Activated CD8-positive, alpha-beta memory T cell treated with anti-CD3 and anti-CD28 coated beads, Interleukin-2, amount 50 U/mL, for 4 hours (primary cell): ENCODE measurements around the gene LMF1.

Source experiments
- DNase-seq: peaks from one replicate; pipeline ENCODE4 v3.0.0-alpha.2; 2020

The LMF1 gene

DNA sequence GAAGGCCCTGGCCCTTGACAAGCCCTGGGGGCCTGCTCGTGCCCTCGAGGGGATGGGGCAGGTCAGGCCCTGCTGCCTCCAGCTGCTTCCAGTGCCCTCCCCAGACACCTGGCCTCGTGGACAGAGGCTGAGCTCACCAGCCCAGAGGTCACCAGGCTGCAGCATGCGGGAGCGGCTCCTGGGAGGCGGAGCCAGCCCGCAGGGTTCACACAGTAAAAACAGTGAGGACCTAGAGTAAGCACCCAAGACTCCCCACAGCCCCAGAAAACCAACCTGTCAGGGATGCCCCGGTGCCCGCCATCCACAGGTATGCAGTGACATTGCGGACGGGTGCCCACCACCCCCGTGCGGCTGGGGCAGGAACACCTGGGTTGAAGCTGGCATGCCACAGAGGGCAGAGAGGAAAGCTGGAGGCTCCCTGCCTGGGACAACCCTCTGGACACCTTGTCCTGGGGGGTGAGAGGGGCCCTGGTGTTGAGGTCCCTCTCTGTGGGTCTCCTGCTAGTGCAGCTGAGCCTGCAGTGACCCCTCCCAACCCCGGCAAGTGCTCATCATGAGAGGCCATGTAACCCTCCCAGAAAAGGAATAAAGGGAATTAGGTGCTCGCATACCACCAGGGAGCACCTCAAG is 62.1 kb downstream of the LMF1 start:
- no peak for DNase-seq

DNA sequence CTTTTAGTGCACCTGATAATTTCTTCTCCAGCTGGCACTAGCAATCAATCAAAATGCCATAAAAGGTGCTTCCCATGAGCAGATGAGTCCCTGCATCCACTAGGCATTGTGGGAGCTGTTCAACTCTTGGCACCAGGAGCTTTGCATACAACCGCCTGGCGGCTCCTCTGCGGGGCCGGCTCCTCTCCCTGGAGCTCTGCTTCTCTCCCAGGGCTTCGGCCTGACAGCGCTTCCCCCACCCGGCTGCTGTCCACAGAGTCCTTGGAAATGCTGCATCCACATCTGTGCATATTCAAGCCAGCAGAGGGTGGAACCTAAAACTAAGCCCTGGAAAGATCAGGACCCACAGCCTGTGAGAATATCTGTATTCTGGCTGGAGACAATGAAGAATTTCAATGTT is 62.9 kb downstream of the LMF1 start:
- DNase-seq: no peak

DNA sequence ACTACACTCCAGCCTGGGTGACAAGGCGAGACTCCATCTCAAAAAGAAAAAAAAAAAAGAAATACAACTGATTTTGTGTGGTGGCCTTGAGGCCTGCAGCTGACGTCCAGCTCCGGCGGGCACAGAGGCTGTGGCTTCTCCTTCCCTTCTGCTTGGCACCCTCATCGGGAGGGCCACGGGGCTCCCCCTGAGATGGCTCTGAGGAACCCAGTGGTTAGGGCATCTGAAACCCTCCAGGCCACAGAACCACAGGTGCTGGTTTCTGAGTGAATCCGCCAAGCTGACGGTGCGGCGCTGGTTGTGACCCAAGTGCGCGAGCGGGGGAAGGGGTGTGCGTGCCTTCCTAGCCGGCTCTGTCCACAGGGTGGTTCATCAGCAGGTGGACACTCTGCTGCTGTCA is 63.4 kb downstream of the LMF1 start:
- DNase-seq: no peak

DNA sequence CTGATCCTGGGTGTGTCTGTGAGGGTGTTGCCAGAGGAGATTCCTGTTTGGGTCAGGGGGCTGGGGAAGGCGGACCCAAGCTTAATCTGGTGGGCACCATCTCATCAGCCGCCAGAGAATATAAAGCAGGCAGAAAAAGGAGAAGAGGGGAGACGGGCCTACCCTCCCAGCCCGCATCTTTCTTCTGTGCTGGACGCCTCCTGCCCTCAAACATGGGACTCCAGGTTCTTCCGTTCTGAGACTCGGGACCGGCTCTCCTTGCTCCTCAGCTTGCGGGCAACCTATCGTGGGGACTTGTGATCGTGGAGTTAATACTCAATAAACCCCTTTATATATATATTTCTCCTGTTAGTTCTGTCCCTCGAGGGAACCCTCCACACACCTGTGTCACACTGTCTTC is 64.5 kb downstream of the LMF1 start:
- no peak for DNase-seq

DNA sequence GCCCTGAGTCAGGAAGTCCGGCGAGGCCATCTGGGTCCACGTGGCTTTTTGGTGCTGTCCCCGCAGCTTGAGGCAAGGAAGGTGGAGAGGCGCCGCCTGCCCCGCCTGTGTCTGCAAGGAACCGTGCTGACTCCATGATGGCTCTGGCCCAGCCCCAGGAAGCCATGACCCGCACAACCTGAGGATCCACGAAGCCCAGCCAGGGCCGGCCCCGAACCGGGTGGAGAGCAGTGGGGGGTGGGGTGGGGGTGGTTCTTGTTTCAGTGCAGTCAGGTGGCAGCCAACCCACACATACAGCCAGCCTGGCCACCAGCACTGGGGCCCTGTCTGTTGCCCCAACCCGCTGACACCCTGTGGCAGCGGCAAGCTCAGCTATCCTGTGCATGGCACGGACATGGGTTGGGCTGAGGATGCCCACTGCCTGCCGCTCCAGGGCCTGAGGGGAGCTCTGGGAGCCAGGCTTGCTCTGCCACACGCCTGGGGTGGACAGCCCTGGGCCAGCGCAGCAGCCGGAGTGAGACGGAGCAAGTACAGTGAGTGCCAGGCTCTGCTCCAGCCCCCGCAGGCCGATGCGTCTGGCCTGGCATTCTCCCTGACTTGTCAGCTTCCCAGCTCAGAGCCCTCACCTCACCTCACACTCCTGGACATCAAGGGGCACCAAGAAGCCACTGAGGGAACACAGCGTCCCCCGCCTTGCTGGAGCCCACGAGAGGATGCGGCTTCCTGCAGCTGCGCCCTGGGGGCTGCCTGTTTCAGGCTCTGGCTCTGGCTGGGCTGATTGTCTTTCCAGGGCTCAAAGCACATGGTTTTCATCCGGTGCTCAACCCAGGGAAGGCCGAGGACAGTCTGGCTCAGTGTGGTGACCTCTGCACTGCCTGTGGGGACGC is 68.8 kb downstream of the LMF1 start:
- no peak for DNase-seq

DNA sequence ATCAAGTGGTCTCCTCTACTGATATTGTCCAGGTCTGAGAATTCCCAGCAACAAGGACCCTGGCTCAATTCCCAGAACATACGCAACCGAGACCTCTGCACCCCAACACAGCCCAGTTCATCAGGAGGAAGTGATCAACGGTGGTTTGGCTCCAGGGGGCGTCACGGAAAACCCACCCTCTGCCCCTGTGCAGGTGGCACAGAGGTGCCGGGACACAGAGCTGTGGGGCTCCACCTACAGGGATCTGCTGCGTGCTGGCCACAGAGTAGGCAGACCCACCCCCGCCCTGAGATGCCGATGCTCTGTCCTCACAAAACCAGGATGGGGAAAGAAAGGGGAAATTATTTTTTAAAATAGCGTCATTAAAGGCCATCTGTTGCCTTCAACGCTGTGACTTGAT is 69.6 kb downstream of the LMF1 start:
- no peak for DNase-seq

DNA sequence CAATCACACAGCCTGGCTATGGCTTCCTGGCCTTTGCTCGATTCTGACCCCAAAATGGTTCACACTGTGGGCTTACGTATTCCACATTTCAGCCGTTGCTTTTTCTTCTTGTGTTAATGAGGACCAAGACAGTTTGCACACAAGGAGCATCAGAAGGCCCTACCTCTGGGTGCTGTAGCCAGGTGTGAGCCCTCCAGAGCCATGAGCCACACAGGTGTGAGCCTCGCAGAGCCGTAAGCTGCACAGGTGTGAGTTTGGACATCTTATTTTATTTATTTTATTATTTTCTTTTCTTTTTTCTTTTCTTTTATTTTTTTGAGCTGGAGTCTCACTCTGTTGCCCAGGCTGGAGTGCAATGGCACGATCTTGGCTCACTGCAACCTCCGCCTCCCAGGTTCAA is 70.6 kb downstream of the LMF1 start:
- no peak for DNase-seq

DNA sequence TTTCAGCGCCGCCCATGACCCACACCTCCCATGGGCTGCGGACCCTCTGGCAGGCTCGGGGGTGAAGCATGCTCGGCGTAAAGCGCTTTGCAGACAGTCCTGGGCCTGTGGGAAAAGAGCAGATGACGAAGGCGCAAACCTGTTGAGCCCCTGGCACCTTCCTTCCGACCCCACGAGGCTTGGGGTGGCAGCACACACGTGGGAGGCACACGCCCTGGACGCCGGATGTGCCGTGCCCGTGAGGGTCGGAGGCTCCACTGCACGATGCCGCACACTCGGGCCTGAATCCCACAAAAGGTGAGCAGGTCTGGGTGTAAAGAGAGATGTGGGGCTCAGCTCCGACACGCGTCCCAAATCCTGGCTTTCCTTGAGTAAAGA is 71.1 kb downstream of the LMF1 start:
- DNase-seq: no peak

DNA sequence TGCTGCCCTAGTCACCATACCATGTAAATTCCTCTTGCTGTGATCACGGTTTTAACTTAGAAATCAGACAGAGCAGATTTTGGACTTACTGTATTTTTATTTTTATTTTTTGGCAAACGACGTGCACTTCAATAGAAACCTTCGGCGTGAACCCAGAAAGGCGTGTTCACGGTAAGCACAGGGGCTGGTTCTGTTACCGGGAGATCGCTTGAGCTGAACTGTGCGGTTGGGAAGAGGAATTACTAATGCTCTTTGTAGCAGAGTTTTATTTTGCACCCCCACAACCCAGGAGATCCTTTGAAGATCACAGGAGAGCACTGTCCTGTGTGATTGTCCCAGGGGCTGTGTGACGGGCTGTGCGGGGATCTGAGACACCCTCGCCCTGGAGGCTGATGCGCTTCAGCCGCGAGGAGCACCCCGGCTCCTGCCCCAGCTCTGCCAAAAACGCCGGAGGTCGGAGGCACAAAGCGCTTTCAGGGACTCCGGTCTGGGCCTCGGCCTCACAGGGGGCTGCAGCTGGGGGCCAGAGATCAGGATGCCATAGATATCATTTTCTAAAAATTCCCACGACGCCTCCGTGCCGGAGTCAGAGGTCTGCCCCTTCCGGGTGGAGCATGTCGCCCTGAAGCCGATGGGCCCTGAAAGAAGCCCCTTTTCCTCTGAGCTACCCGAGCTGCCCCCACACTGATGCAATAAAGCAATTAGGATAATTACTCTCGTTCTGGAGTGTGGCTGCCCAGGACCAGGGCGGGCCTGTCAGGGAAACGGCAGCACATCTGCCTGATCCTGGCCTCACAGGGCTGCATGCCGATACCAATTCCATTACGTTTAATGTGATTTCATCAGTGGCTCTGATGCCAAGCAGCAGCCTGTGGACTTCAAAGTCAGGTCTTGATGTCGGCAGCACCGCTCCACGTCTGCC is 71.8 kb downstream of the LMF1 start:
- DNase-seq: no peak

DNA sequence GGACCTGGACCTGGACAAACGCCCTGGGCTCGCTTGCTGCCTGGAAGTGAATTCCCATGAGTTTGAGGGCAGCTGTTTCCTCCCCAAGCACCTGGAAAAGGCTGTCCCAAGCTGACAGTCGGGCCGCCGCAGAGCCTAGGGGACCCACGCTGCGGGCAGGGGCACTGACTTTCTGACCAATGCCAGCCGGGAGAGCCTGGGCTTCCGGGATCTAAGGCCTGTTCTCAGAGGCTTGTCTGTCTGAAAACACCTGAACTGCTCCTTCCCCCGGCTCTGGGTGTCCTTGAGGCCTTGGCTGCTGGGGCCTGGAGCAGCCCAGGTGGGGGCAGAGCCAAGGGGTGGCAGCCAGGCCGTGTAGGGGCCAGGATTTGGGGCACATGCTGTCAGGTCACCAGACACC is 72.6 kb downstream of the LMF1 start:
- DNase-seq: no peak

DNA sequence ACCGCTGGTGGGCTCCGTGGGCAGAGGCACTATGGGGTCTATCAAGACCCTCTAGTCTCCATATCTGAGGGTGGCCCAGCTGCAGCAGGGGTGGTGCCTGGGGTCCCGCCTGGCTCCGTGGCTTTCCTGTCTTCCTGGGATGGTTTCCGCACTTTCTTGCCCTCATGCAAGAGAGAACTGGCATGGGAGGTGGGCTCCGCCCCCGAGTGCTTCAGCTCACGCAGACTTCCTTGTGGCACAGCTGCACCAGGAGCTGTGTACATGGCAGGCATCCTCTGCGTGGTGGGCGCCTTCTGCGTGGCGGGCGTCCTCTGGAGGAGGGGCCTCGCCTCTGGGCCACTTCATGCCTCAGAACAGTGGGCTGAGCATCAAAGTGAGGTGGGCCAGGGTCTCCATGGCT is 73.1 kb downstream of the LMF1 start:
- no peak for DNase-seq

DNA sequence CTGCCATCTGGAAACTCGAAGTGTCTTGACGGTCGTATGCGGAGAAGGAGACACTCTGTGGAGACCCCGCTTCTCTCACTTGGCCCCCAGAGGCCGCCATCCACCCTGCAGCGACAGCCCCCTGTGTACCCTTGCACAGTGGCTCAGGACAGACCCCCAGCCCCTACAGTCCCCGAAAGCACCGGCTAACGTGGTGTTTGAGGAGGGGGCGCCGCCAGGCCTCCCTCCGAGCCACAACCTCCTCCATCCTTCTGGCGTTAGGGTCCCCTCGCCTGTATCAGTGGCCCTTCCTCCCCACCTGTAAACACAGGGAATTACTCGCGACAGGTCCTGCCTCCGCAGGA is 73.6 kb downstream of the LMF1 start:
- DNase-seq: no peak

DNA sequence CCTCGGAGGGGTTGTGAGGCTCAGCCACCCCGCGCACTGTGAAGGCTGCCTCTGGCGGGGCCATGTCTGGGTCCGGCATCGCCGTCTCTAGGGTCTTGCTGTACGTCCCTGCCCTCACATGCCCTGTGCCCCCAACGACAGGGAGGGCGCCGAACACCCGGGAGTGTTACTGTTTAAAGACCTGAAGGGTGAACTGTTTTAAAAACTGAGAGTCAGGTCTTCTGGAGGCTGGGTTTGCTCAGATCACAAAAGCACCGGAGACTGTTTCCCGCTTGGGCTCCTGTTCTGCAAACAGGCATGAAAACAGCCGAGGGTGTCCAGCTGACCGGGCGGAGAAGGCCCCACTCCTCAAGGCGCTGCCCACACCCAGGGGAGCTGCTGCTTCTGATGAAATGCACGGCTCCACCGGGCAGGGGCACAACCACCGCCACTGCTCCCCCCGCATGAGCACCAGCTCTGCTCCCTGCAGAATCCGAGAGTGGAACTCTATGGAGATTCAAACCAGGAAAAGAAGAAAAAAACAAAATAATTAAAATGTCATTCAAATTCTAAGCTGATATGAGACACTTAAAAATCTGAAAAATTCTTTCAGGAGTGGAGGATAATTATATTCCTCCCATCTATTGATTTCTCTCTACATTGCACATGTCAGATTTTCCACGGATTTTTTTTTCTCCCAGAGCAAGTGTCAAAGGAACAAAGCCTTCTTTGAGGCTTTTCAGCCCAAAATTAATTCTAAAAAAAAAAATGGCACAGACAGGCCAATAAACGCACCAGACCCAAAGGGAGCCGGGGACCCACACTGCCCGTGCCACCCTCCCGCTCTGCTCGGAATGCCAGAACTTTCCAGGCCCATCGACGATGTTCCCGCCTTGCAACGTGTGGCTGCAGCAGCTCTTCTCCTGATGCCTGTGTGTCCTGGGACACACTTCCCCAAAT is 74.3 kb downstream of the LMF1 start:
- no peak for DNase-seq

DNA sequence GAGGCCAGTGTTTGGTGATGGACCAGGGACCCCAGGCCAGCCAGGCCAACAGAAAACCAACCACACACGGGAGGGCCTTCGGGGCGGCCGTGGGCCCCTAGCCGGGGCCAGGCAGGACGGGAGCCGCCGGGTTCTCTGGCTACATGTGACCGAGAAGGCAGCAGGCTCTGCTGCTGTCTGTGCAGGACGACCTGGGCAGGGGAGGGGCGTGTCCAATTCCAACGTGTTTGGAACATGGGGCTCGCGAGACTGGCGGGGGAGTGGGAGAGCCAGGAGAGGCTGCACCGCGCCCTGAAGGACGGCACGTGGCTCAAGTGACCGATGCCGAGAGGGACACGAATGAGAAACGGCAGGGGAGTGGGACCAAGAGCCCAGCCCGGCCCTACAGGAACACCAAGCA is 75.4 kb downstream of the LMF1 start:
- no peak for DNase-seq

DNA sequence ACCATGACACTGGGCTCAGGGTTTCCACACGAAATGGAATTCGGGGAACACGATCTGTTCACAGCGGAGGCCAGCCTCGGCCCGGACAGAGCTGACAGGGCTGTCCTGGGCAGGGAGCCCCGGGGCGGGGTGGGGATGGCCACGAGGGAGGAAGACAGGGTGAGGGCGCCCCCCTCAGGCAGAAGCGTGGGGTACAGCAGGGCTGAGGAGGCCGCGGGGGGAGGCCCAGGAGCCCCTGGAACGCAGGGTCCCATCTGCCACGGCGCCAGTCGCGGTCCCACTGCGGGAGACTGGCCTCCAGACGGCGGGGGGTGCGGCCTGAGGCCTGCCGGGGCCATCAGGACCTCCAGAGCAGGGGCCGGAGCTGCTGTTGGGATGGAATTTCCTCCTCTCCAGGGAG is 75.9 kb downstream of the LMF1 start:
- no peak for DNase-seq

DNA sequence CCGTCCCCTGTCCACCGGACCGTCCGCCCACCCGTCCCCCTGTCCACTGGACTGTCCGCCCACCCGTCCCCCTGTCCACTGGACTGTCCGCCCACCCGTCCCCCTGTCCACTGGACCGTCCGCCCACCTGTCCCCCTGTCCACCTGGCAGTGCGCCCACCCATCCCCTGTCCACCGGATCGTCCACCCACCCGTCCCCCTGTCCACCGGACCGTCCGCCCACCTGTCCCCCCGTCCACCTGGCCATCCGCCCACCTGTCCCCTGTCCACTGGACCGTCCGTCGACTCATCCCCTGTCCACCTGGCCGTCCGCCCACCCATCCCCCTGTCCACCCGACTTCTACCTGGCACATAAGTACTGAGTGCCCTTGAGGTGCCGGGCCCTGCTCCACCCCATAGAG is 76.6 kb downstream of the LMF1 start:
- no peak for DNase-seq

DNA sequence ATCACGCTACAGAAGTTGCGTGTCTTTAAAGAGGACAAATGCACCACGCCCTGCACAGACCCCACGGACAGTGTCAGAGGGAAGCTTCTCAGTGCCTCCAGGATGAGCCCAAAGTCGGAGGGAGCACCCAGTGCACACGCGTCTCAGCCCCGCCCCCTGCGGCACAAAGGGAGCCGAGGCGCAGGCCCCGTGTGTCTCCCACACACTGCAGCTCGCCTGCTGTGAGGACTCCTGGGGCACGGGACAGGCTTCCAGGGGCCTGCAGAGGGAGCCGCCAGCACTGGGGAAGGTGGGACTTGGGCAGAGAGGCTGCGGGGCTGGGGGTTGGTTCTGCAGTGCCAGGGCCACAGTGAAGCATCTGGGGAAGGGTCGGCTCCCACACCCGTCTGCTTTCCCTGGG is 77.4 kb downstream of the LMF1 start:
- DNase-seq: no peak

DNA sequence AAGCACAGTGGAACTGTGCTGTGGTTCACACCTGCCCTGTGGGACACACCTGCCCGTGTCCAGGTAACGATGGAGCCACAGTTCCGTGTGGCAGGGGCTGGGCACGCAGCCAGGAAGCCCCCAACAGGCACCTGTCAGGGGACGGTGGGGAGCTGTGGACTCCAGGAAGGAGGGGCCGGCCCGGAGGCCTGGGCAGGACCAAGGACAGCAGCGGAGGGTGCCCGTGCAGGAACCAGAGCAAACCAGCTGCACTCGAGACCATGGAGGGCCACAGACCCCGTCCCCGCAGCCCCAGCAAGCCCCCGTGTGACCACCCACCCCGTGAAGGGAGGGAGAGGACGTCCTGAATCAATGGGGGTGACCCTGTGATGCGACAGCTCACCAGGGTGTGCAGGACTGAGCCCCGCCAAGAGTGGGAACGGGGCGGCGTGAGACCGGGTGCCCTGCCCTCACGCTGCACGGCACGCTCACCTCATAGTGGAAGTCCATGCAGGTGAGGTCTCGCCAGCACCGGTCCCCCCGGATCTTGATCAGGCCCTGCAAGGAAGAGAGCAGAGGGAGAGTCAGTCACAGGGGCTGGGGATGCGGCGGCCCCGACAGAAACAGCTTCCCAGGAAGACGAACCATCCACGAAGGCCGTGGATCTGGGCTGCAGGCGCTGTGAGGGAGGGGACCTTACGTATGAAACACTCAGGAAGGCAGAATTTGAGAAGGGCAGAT is 78.1 kb downstream of the LMF1 start:
- DNase-seq: no peak

DNA sequence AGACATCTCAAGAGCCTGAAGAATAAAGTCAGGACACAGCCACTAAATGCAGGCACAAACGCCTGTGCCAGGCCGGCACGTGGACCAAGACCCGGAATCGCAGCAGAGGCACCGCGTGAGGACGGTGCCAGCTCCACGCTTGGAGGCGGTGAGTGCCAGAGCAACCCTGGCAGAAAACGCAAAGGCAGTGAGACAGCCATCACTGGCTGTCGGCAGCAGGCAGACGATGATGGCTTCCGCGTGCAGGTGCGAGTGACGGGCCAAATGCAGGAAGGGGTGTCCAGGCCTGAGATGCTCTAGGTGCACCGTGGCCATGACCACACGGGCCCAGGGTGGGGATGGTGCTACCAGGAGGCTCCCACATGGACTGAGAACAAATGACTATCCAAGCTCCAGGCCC is 78.8 kb downstream of the LMF1 start:
- no peak for DNase-seq

DNA sequence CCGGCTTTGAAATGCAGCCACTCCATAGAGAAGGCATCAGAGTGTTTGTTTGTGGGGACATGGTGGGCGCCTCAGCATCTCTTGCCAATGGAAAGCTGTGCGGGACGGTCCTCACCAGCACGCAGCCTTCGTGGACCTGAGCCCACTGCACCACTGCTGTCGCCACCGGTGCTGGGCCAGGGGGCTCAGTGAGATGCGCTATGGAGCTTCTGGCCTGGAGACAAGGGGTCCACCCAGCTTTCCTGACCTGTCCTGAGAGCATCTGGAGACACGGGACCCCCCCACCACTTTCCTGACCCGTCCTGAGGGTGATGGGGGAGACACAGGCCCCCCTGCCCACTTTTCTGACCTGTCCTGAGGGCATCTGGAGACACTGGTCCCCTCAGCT is 79.4 kb downstream of the LMF1 start:
- DNase-seq: no peak

DNA sequence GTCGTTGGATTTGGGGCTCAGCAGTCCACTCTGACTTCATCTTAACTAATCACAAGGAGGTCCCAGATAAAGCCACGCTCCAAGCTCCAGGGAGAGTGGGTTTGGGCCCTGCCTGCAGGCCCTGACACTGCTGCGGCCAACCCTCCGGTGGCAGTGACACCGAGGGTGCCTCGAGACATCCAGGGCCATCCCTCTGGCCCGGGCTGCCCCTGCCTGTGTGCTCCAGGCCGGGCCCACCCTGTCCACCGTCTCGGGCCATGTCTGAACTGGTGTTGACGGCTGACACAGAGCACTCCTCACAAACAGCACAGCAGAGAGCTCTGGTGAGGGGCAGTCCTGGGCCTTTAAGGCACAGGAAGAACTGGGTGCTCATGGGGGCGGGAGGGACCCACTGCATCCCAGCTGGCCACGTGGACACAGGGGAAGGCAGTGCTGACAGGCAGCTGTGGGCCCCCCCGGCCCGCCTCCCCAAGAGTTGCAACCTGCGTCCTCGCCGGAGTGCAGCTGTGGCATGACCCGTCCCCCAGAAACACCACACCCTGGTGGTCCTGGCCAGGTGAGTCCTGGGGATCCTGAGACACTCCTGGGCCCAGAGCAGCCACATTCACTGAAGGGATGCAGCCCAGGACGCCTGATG is 80.0 kb downstream of the LMF1 start:
- DNase-seq: no peak

DNA sequence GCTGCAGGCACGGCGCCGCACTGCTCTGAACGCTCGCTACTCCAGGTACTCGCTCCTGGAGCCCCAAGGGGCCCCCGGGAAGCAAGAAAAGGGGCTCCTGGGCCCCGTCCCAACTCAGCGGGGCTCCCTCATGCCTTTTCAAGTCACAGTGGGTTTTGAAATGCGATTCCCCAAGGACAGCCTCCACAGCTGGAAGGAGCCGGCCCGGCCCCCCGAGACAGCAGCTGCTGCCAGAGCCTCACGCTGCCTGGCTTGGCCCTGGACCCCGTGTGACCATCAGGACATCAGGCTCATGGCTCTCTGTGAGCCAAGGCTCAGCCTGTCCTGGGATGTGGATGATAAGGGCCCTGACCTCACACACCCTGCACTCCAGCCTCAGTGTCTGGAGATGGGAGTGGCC is 80.6 kb downstream of the LMF1 start:
- no peak for DNase-seq
